GM12878 (cell line): ENCODE results near the gene ACTBL2. TPM values are rescaled to one million over a fixed set of nuclear protein-coding genes. Genes with fewer than 3 reads are reported as not detected.

Experiments
- ATAC-seq: fragments of 200-7000 bp; cut with Tn5 transposase; 3 replicates; pipeline ENCODE4 v1.9.1; 2020; ENCODE audit warnings: mild to moderate bottlenecking, moderate library complexity
- BruUV-seq: library from RNA; stranded (reverse); fragments of 400-500 nt; replicated peaks from 2 replicates; lab custom pipeline; 2021; lab: Mats Ljungman, UMichigan
- CTCF ChIA-PET: fragments of 300-600 bp; sonication (Branson Sonifier 250); formaldehyde crosslinking; extraction: SDS; loops from one replicate; lab custom pipeline; 2021; ENCODE audit warnings: inconsistent platforms; lab: Yijun Ruan, JAX
- POLR2A ChIA-PET: fragments of 350-600 bp; formaldehyde crosslinking; extraction: SDS; loops from one replicate; lab custom pipeline; 2021; ENCODE audit warnings: inconsistent platforms; lab: Charles Lee
- RAD21 ChIA-PET: fragments of 300-600 bp; sonication (Branson Sonifier 250); formaldehyde crosslinking; loops from one replicate; lab custom pipeline; 2023; ENCODE audit warnings: antibody characterized with exemption; ENCODE audit not compliant: unreplicated experiment; lab: Charles Lee
- SMC1A ChIA-PET: fragments of 300-600 bp; sonication (Branson Sonifier 250); formaldehyde crosslinking; loops from one replicate; lab custom pipeline; 2023; ENCODE audit not compliant: unreplicated experiment, uncharacterized antibody; lab: Charles Lee
- DNase-seq: peaks from one replicate; pipeline ENCODE4 v3.0.0-alpha.2; 2011; ENCODE audit warnings: low read depth, low spot score
- FAIRE-seq: peaks from 3 replicates; lab custom pipeline; 2011; peaks lifted over from hg19 to GRCh38; lab: Jason Lieb, UNC
- H2AFZ ChIP-seq: 2 replicates; pipeline ENCODE4 v1.6.0; 2011; ENCODE audit warnings: low read depth, low read length, control low read depth; ENCODE audit not compliant: control insufficient read depth
- H3K27ac ChIP-seq: 2 replicates; pipeline ENCODE4 v1.5.1; 2011; ENCODE audit warnings: control low read depth; ENCODE audit not compliant: control insufficient read depth, insufficient read depth
- H3K27me3 ChIP-seq, 2 experiments: replicated peaks in 1 of 2; 2 replicates each; pipeline versions ENCODE4 v1.6.0 to v1.6.1; 2011; ENCODE audit warnings: low read length in 1 of 2; ENCODE audit not compliant: control insufficient read depth in 2 of 2, insufficient read depth in 2 of 2
- H3K36me3 ChIP-seq, 2 experiments: 2 replicates each; pipeline ENCODE4 v1.5.1; 2011; ENCODE audit warnings: low read length in 1 of 2; ENCODE audit not compliant: control insufficient read depth in 2 of 2, insufficient read depth in 2 of 2
- H3K4me1 ChIP-seq: 2 replicates; pipeline ENCODE4 v1.6.1; 2011; ENCODE audit warnings: mild to moderate bottlenecking, low read length, moderate library complexity, mixed read lengths; ENCODE audit not compliant: control insufficient read depth, insufficient read depth
- H3K4me2 ChIP-seq: 2 replicates; pipeline ENCODE4 v1.6.0; 2011; ENCODE audit warnings: control low read depth; ENCODE audit not compliant: control insufficient read depth, insufficient read depth
- H3K4me3 ChIP-seq: fragments of 200-600 bp; sonication (generic); 2 replicates; pipeline ENCODE4 v1.5.1; 2016
- H3K79me2 ChIP-seq: 2 replicates; pipeline ENCODE4 v1.6.0; 2011; ENCODE audit warnings: low read length; ENCODE audit not compliant: control insufficient read depth, insufficient read depth
- H3K9ac ChIP-seq: 2 replicates; pipeline ENCODE4 v1.8.0; 2011; ENCODE audit warnings: low read length, control low read depth, mixed read lengths; ENCODE audit not compliant: control insufficient read depth, insufficient read depth
- H3K9me3 ChIP-seq: replicated peaks from 3 replicates; pipeline ENCODE4 v1.5.1; 2011; ENCODE audit warnings: mild to moderate bottlenecking, low read length; ENCODE audit not compliant: control insufficient read depth, insufficient read depth
- H4K20me1 ChIP-seq: 2 replicates; pipeline ENCODE4 v1.6.0; 2011; ENCODE audit not compliant: control insufficient read depth, insufficient read depth
- CHD1 ChIP-seq: IDR thresholded peaks from 2 replicates; pipeline ENCODE4 v1.6.1; 2012; ENCODE audit warnings: low read depth, low read length, improper control_type of control experiment
- EED ChIP-seq: sonication (generic); IDR thresholded peaks from 2 replicates; pipeline ENCODE4 v1.6.1; 2016; ENCODE audit warnings: antibody characterized with exemption, low read depth
- IKZF2 ChIP-seq, 2 experiments: fragments of 450-650 bp; IDR thresholded peaks; 2 replicates each; pipeline ENCODE4 v1.6.1; 2017; ENCODE audit warnings: mild to moderate bottlenecking in 2 of 2, moderate library complexity in 2 of 2
- KLF5 ChIP-seq: fragments of 450-650 bp; IDR thresholded peaks from 2 replicates; pipeline ENCODE4 v1.6.1; 2014; ENCODE audit warnings: mild to moderate bottlenecking; ENCODE audit not compliant: partially characterized antibody
- MXI1 ChIP-seq: fragments of 150-350 bp; IDR thresholded peaks from 2 replicates; pipeline ENCODE4 v1.6.1; 2011; ENCODE audit warnings: low read depth, mild to moderate bottlenecking, inconsistent platforms, low read length, improper control_type of control experiment
- NFYB ChIP-seq: IDR thresholded peaks from 2 replicates; pipeline ENCODE4 v1.6.1; 2011; ENCODE audit warnings: low read depth, mild to moderate bottlenecking, low read length, improper control_type of control experiment, moderate library complexity; ENCODE audit not compliant: insufficient read depth
- RAD21 ChIP-seq: IDR thresholded peaks from 2 replicates; pipeline ENCODE4 v1.6.1; 2011; ENCODE audit warnings: mild to moderate bottlenecking, low read depth, low read length, moderate library complexity; ENCODE audit not compliant: insufficient read depth
- RUNX3 ChIP-seq: IDR thresholded peaks from 2 replicates; pipeline ENCODE4 v1.6.1; 2012; ENCODE audit warnings: low read length, inconsistent platforms
- SMARCA5 ChIP-seq: fragments of 450-650 bp; IDR thresholded peaks from 2 replicates; pipeline ENCODE4 v1.6.1; 2017; ENCODE audit warnings: mild to moderate bottlenecking
- SMC3 ChIP-seq: IDR thresholded peaks from 2 replicates; pipeline ENCODE4 v1.6.1; 2011; ENCODE audit warnings: low read length, improper control_type of control experiment, borderline replicate concordance
- WGBS: methylation state at CpG from one replicate; pipeline ENCODE4 v1.1.6; 2016; ENCODE audit warnings: low lambda C conversion rate; ENCODE audit not compliant: insufficient replicate concordance, insufficient coverage; ENCODE audit errors: missing lambda C conversion rate; 5-methylcytosine and 5-hydroxymethylcytosine counted together
- in situ Hi-C: fragments of 300-500 bp; cut with MboI; formaldehyde crosslinking; loops from 9 replicates; pipeline ENCODE4 v1.14.3; 2018; ENCODE audit warnings: mixed read lengths
- intact Hi-C: fragments of 100-400 bp; cut with micrococcal nuclease; formaldehyde crosslinking; loops from one replicate; pipeline ENCODE4 v1.14.2; 2022; ENCODE audit not compliant: unreplicated experiment
- polyA plus RNA-seq, 11 experiments: library from polyadenylated mRNA; depleted of rRNA in 4 of 11; unstranded in 6 of 11; stranded (reverse) in 5 of 11; fragments of >200 nt; fragmentation: Nextera tagmentation in 4 of 11; fragmentation: Illumina TruSeq in 1 of 11; extraction: Ambion mirVana in 4 of 11; extraction: Trizol in 1 of 11; gene quantifications; 1 replicate in 1 of 11; 2 replicates in 10 of 11; pipeline versions ENCODE4 v1.2.1 to v1.2.3, GENCODE V29; 2011 to 2016; ENCODE audit warnings: inconsistent platforms in 2 of 11, missing spikeins in 2 of 11, low read depth in 1 of 11
- total RNA-seq, 4 experiments: library from RNA; depleted of rRNA in 3 of 4; stranded (reverse); fragments of >200 nt in 3 of 4; fragmentation: Illumina TruSeq in 1 of 4; extraction: Trizol in 1 of 4; gene quantifications; 2 replicates each; pipeline versions ENCODE4 v1.2.1 to v1.2.3, GENCODE V29; 2013 to 2021
- TF ChIP-seq, protein P1 (sequence below), 3 experiments: IDR thresholded peaks in 2 of 3; conservative IDR thresholded peaks in 1 of 3; 2 replicates each; pipeline ENCODE4 v1.5.1; 2011; ENCODE audit warnings: low read depth in 3 of 3, low read length in 3 of 3, mild to moderate bottlenecking in 3 of 3, control low read depth in 2 of 3, moderate library complexity in 2 of 3, inconsistent platforms in 1 of 3, mixed read lengths in 1 of 3; ENCODE audit not compliant: control insufficient read depth in 2 of 3, insufficient read depth in 1 of 3; ENCODE audit errors: extremely low read depth in 1 of 3
- TF ChIP-seq, protein P2 (sequence below): fragments of 450-650 bp; IDR thresholded peaks from 2 replicates; pipeline ENCODE4 v1.6.1; 2016; ENCODE audit warnings: mild to moderate bottlenecking
- TF ChIP-seq, protein P3 (sequence below): fragments of 450-650 bp; IDR thresholded peaks from 2 replicates; pipeline ENCODE4 v1.6.1; 2016; ENCODE audit warnings: mild to moderate bottlenecking
- TF ChIP-seq, protein P4 (sequence below): fragments of 450-650 bp; IDR thresholded peaks from 2 replicates; pipeline ENCODE4 v1.6.1; 2017; ENCODE audit warnings: low read depth, mild to moderate bottlenecking, moderate library complexity

The ACTBL2 gene
- total and polyA plus RNA-seq, 10 of the 15 experiments (the other 5 are each of a cell fraction or from before 2014, with no cell fraction given) = 0.04 to 0.06 (median 0.04) TPM; not detected in 7

DNA sequence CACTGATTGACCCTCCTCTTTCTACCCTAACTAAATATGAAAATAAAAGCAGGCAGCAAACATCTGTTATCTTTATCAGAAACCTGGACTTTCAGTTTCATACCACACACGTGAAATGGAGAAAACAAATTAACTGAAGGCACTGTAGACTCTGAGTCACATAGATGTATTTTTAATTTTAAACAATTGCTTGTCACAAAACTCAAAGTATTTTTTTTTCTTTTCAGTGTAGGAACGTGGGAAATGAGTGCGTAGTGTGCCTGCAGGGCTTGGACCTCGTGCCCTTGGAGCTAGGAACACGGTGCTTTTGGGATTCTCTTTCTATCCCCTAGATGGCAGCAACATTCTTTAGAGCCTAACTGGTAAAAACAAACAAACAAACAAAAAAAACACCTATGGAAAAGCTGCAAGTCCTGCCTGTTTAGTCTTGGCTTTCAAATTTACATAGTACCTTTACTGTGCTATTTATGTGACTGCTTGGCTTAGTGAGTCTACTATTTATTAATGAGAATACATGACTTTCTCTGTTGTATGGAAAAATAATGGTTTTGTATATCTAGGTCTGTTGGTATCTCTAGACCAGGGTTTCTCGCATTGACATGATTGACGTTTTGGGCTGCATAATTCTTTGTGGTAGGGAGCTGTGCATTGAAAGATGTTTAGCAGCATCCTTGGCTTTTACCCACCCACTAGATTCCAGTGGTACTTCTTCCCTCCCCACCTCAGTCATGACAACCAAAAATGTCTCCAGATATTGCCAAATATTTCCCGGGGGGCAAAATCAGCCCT, 16.8 kb upstream of the ACTBL2 start:
- Histone ChIP-seq H3K79me2 (no peaks in the 10 kb centered on the region), H3K27me3 (no peaks in the 10 kb centered on the region; a peak in 1 of 4 replicates), H3K4me1 (peaks cover 11% of the 10 kb centered on the region), H3K36me3 (no peaks in the 10 kb centered on the region), H3K4me2 (peak overlapping the region; percentile 84), H4K20me1 (no peaks in the 10 kb centered on the region), H3K9ac (no peak overlapping the region), H2AFZ (peak overlapping the region; percentile 79), H3K4me3 (peak overlapping the region; percentile 42; the same call in 1 of the 2 replicates), H3K9me3 (no peaks in the 10 kb centered on the region), H3K27ac (no peak overlapping the region)
- FAIRE-seq = no peak
- peak; percentile 91 for ATAC-seq
- in situ Hi-C loops (loop anchor here (5.0 kb wide), 1 partner anchor 958 kb away; no protein-coding TSS in a partner anchor), intact Hi-C loops (loop anchor here (1.0 to 10.0 kb wide), 5 partner anchors 65 to 961 kb away; partner anchors contain the start of gene PLK2)
- DNase-seq = peak; percentile 44
- WGBS = 20% methylated on average over 8 of the region's 8 CpGs
- ChIA-PET SMC1A (interaction anchor here (0.7 to 3.5 kb wide), 24 partner anchors 9 to 1350 kb away, joined by 3 to 21 read pairs (median 4); no protein-coding TSS in a partner anchor), POLR2A (interaction anchor here (1.3 kb wide), 1 partner anchor 962 kb away, joined by 3 read pairs; no protein-coding TSS in a partner anchor), CTCF (interaction anchor here (0.5 to 4.6 kb wide), 29 partner anchors 9 to 1353 kb away, joined by 3 to 45 read pairs (median 4); no protein-coding TSS in a partner anchor), RAD21 (interaction anchor here (0.6 to 2.9 kb wide), 16 partner anchors 13 to 1951 kb away, joined by 3 to 35 read pairs (median 4); no protein-coding TSS in a partner anchor)
- BruUV-seq = no TSS peak
- no peak for TF ChIP-seq EED
- TF ChIP-seq, protein P1, sequence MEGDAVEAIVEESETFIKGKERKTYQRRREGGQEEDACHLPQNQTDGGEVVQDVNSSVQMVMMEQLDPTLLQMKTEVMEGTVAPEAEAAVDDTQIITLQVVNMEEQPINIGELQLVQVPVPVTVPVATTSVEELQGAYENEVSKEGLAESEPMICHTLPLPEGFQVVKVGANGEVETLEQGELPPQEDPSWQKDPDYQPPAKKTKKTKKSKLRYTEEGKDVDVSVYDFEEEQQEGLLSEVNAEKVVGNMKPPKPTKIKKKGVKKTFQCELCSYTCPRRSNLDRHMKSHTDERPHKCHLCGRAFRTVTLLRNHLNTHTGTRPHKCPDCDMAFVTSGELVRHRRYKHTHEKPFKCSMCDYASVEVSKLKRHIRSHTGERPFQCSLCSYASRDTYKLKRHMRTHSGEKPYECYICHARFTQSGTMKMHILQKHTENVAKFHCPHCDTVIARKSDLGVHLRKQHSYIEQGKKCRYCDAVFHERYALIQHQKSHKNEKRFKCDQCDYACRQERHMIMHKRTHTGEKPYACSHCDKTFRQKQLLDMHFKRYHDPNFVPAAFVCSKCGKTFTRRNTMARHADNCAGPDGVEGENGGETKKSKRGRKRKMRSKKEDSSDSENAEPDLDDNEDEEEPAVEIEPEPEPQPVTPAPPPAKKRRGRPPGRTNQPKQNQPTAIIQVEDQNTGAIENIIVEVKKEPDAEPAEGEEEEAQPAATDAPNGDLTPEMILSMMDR (IDR thresholded peaks at IDR 0.05 in 2 of 3, conservative IDR thresholded peaks at IDR 0.05 in 1 of 3; ENCODE audit: control insufficient read depth in 2 of 3, extremely low read depth in 1 of 3, insufficient read depth in 1 of 3, low read depth in 3 of 3, low read length in 3 of 3) = peak; percentile 64 to 78 (median 67)
- TF ChIP-seq NFYB = 0 out of 2 replicates have a peak, but pooled peaks have one; percentile 39
- TF ChIP-seq CHD1 = no peak
- TF ChIP-seq IKZF2 (IDR thresholded peaks at IDR 0.05) = peak; percentile 35 to 41; a peak in 2 of 4 replicates
- 0 out of 2 replicates have a peak, but pooled peaks have one; percentile 47 for TF ChIP-seq MXI1
- TF ChIP-seq KLF5 = peak; percentile 59
- TF ChIP-seq SMARCA5 = 0 out of 2 replicates have a peak, but pooled peaks have one; percentile 50
- TF ChIP-seq, protein P2, sequence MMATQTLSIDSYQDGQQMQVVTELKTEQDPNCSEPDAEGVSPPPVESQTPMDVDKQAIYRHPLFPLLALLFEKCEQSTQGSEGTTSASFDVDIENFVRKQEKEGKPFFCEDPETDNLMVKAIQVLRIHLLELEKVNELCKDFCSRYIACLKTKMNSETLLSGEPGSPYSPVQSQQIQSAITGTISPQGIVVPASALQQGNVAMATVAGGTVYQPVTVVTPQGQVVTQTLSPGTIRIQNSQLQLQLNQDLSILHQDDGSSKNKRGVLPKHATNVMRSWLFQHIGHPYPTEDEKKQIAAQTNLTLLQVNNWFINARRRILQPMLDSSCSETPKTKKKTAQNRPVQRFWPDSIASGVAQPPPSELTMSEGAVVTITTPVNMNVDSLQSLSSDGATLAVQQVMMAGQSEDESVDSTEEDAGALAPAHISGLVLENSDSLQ = 0 out of 2 replicates have a peak, but pooled peaks have one; percentile 15
- TF ChIP-seq RUNX3 = peak; percentile 9; the same call in 1 of the 2 replicates
- TF ChIP-seq, protein P3, sequence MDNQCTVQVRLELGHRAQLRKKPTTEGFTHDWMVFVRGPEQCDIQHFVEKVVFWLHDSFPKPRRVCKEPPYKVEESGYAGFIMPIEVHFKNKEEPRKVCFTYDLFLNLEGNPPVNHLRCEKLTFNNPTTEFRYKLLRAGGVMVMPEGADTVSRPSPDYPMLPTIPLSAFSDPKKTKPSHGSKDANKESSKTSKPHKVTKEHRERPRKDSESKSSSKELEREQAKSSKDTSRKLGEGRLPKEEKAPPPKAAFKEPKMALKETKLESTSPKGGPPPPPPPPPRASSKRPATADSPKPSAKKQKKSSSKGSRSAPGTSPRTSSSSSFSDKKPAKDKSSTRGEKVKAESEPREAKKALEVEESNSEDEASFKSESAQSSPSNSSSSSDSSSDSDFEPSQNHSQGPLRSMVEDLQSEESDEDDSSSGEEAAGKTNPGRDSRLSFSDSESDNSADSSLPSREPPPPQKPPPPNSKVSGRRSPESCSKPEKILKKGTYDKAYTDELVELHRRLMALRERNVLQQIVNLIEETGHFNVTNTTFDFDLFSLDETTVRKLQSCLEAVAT = 0 out of 2 replicates have a peak, but pooled peaks have one; percentile 24
- TF ChIP-seq SMC3 = peak; percentile 56; the same call in 1 of the 2 replicates
- TF ChIP-seq, protein P4, sequence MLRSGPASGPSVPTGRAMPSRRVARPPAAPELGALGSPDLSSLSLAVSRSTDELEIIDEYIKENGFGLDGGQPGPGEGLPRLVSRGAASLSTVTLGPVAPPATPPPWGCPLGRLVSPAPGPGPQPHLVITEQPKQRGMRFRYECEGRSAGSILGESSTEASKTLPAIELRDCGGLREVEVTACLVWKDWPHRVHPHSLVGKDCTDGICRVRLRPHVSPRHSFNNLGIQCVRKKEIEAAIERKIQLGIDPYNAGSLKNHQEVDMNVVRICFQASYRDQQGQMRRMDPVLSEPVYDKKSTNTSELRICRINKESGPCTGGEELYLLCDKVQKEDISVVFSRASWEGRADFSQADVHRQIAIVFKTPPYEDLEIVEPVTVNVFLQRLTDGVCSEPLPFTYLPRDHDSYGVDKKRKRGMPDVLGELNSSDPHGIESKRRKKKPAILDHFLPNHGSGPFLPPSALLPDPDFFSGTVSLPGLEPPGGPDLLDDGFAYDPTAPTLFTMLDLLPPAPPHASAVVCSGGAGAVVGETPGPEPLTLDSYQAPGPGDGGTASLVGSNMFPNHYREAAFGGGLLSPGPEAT = no peak; the same call in 1 of the 2 replicates
- peak; percentile 79 for TF ChIP-seq RAD21
